Body of pancreas (tissue), 4 donors: ENCODE measurements around the gene TFCP2L1.

Source experiments
- CTCF ChIP-seq, 7 experiments: fragments of 450-650 bp in 4 of 7; fragments of 200-600 bp in 3 of 7; sonication (generic) in 3 of 7; IDR thresholded peaks; one replicate each; pipeline ENCODE4 v1.5.1; 2016 to 2019; ENCODE audit warnings: antibody characterized with exemption in 7 of 7
- POLR2A ChIP-seq, 3 donors: fragments of 450-650 bp; IDR thresholded peaks; one replicate each; pipeline ENCODE4 v1.6.1; 2016; ENCODE audit warnings: antibody characterized with exemption in 3 of 3, mild to moderate bottlenecking in 2 of 3

GRCh38 chr2:121178730-121179129, 106.3 kb downstream of the TFCP2L1 start:
- no peak for TF ChIP-seq CTCF (IDR thresholded peaks at IDR 0.05)
- no peak for TF ChIP-seq POLR2A (IDR thresholded peaks at IDR 0.05)
